ENCODE results near the gene SP1.

- TF ChIP-seq CTCF (IDR thresholded peaks at IDR 0.05) (no peak), TCF7L2 (IDR thresholded peaks at IDR 0.05; ENCODE audit: low read depth, low read length) (no peak), REST (IDR thresholded peaks at IDR 0.05; ENCODE audit: insufficient read depth in 1 of 2, low read depth in 2 of 2, low read length in 1 of 2) (no peak), POLR2AphosphoS5 (IDR thresholded peaks at IDR 0.05; ENCODE audit: low read depth, low read length) (no peak), SIN3A (IDR thresholded peaks at IDR 0.05; ENCODE audit: borderline replicate concordance, insufficient read depth, low read depth, low read length) (no peak)
Observed at GRCh38 chr12:53333845-53334244, 46.1 kb upstream of the SP1 start.
